ENCODE measurements around the gene CDO1. TPM values are rescaled to one million over a fixed set of nuclear protein-coding genes. Genes with fewer than 3 reads are reported as not detected.
"Not testable (repeated sequence)": the region's sequence is repeated elsewhere in the genome, so short reads cannot be mapped to it uniquely, and the experiment has no call there.

Gene CDO1
- polyA plus RNA-seq, 1 donor, result 15.6 TPM

- no peak for DNase-seq (ENCODE audit: low read depth)
These were observed 14.8 kb upstream of the CDO1 start for GRCh38 chr5:115831163-115831768.

- DNase-seq (ENCODE audit: low read depth), result no peak
These were observed 13.5 kb upstream of the CDO1 start for GRCh38 chr5:115829913-115830312.

- no peak for DNase-seq (ENCODE audit: low read depth)
These were observed 9.5 kb upstream of the CDO1 start for GRCh38 chr5:115825948-115826347.

GRCh38 chr5:115824983-115825382, 8.5 kb upstream of the CDO1 start:
- not testable (repeated sequence) for DNase-seq (ENCODE audit: low read depth)

DNA sequence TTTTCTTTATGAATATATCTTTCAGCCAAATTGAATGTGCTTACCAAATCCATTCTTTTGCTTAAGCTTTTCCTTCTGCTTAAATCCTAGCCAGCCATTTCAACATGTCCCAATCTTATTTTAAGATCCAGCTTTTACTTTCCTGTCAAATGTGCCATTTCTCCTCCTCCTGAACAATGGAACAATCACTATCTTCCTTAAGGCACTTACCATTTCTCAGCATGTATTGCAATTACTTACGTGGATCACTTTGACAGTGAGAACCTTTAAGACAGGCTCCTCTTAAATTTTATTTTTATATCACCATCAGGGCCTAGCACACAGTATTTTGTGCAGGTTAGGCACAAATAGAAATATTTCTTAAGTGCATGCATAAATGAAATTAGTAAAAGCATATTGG, 4.4 kb upstream of the CDO1 start:
- DNase-seq (ENCODE audit: low read depth), result no peak

DNA sequence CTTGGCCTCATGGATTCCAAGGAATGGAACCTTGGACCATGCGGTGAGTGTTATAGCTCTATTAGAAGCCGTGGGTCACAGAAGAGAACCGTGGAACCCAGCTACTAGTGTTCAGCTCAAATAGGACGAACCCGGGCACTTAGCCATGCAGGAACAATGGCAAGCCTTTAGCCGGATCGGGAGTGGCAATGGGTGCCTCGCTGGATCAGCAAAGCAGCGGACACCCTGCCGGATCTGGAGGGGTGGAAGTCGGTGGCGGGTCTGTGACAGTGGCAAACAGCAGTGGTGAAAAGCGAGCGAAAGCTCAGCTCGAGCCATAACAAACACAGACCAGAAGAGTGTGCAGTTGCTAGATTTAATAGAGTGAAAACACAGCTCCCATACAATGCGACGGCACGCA, 2.4 kb upstream of the CDO1 start:
- no peak for DNase-seq (ENCODE audit: low read depth)

DNA sequence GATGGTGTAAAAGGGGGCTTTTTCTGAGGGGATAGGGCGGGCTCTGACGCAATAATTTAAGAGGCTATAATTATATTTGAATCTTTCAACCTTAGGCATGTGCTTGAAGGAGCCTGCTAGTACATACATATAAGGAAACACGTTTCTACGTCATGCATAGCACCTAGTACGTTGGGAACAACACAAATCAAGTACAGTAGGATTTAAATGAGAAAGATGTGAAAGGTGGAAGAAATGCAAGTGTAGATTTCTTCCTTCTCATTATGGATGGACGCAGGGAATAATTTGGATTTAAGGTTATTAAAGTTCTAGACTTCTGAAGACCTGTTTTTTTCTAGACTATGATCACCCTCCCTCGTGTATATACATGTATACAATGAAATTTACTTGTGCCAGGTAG, 927 bp upstream of the CDO1 start:
- no peak for DNase-seq (ENCODE audit: low read depth)

GRCh38 chr5:115815693-115816225, 700 bp downstream of the CDO1 start:
- DNase-seq (ENCODE audit: low read depth), result no peak

- DNase-seq (ENCODE audit: low read depth), result no peak
These were observed 1.3 kb downstream of the CDO1 start for GRCh38 chr5:115815006-115815692.

GRCh38 chr5:115813719-115814118, 2.7 kb downstream of the CDO1 start:
- no peak for DNase-seq (ENCODE audit: low read depth)

DNA sequence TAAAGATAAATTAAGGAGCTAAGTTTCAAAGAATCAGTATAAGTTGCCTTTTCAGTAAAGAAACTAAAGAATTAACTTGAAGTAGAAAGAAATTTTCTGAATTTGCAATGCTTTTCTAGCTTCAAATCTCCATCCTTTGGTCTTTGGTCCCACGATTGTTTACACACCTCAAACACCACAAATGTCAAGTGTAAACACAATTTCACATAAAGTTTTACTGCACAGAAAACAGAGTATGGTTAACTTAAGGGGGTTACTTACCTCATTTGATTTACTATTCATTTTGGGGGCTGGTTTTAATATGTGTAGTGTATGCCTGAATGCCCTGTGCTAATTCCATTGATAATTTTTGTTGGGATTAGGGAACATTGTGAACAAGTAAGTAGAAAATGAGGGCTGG, 4.1 kb downstream of the CDO1 start:
- DNase-seq (ENCODE audit: low read depth), result no peak

- DNase-seq (ENCODE audit: low read depth), result no peak
These were observed 5.1 kb downstream of the CDO1 start for GRCh38 chr5:115811406-115811805.

GRCh38 chr5:115810761-115811160, 5.7 kb downstream of the CDO1 start:
- DNase-seq (ENCODE audit: low read depth), result no peak

GRCh38 chr5:115809946-115810345, 6.5 kb downstream of the CDO1 start:
- no peak for DNase-seq (ENCODE audit: low read depth)

- DNase-seq (ENCODE audit: low read depth), result not testable (repeated sequence)
These were observed 8.4 kb downstream of the CDO1 start for GRCh38 chr5:115808066-115808465.

GRCh38 chr5:115807654-115808052, 8.8 kb downstream of the CDO1 start:
- no peak for DNase-seq (ENCODE audit: low read depth)

- no peak for DNase-seq (ENCODE audit: low read depth)
These were observed 9.3 kb downstream of the CDO1 start for GRCh38 chr5:115806986-115807653.

DNA sequence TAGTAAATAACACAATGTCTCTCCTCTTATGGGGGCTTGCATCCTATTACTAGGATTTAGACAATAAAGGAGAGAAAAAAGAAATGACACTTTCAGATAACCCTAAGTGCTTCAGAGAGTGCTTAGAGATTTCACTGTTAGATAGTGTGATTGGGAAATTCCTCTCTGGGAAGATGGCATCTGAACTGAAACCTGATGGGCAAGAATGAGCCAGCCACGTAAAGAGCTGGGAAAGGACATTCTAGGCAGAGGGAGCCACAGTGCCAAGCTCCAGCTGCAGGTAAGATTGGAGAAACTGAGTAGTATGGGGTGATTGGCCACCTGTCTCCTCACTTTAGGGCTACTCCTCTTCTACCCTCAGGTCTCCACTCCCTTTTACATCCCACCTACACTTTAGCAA, 14.5 kb downstream of the CDO1 start:
- no peak for DNase-seq (ENCODE audit: low read depth)

GRCh38 chr5:115801152-115801551, 15.3 kb downstream of the CDO1 start:
- DNase-seq (ENCODE audit: low read depth), result no peak

DNA sequence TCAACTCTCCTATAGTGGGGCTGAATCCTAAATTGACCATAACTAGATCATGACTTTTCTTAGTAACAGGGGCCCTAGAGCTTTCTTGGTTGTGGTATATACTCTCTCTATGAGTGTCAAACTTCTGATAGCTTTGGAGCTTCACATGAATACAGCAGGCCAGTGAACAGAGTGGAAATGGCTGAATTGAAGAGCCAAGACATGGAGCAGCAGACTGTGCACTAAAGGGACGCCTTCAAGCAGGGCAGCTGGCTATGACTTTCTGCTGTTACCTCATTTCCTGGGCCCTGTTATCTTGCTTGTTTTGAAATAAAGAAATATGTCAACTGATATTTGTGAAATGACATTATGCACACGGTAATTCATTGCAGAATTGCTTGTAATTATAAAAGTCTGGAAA, 16.4 kb downstream of the CDO1 start:
- no peak for DNase-seq (ENCODE audit: low read depth)

DNA sequence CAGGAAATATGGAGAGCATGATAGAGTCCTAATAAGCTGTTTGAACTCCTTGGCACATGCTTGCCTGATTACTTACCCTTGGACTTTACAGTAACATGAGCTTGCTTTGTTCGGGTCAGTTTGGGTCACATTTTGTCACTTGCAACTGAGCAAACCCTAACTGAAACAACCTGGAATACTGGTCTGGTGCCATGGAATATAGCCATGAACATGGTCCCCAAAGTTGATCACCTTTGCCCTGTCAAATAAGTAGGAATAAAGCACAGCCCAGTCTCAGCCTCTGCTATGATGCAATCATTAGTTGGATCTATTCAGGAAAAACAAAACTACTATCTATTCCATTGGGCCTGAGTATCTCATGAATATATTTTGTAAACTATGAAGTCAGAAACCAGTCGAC, 18.2 kb downstream of the CDO1 start:
- DNase-seq (ENCODE audit: low read depth), result no peak

- no peak for DNase-seq (ENCODE audit: low read depth)
These were observed 19.8 kb downstream of the CDO1 start for GRCh38 chr5:115796656-115797055.

GRCh38 chr5:115795700-115796099, 20.8 kb downstream of the CDO1 start:
- no peak for DNase-seq (ENCODE audit: low read depth)
